NB4 (cell line): ENCODE data around the gene REL.
"Not testable (repeated sequence)": the region's sequence is repeated elsewhere in the genome, so short reads cannot be mapped to it uniquely, and the experiment has no call there.

ENCODE experiments used
- TF ChIP-seq, protein P1 (sequence below): IDR thresholded peaks from one replicate; pipeline ENCODE4 v1.5.1; 2012; ENCODE audit warnings: low read depth, low read length
- TF ChIP-seq, protein P2 (sequence below): IDR thresholded peaks from 2 replicates; pipeline ENCODE4 v1.6.1; 2011; ENCODE audit warnings: low read depth, low read length

DNA sequence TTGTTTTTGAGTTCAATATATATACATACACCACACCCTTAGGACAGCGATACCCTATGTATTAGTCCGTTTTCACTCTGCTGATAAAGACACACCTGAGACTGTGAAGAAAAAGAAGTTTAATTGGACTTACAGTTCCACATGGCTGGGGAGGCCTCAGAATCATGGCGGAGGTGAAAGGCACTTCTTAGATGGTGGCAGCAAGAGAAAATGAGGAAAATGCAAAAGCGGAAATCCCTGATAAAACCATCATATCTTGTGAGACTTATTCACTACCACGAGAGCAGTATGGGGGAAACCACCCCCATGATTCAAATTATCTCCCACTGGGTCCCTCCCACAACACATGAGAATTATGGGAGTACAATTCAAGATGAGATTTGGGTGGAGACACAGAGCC lies 24.5 kb downstream of the REL start:
- TF ChIP-seq, protein P1, sequence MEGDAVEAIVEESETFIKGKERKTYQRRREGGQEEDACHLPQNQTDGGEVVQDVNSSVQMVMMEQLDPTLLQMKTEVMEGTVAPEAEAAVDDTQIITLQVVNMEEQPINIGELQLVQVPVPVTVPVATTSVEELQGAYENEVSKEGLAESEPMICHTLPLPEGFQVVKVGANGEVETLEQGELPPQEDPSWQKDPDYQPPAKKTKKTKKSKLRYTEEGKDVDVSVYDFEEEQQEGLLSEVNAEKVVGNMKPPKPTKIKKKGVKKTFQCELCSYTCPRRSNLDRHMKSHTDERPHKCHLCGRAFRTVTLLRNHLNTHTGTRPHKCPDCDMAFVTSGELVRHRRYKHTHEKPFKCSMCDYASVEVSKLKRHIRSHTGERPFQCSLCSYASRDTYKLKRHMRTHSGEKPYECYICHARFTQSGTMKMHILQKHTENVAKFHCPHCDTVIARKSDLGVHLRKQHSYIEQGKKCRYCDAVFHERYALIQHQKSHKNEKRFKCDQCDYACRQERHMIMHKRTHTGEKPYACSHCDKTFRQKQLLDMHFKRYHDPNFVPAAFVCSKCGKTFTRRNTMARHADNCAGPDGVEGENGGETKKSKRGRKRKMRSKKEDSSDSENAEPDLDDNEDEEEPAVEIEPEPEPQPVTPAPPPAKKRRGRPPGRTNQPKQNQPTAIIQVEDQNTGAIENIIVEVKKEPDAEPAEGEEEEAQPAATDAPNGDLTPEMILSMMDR: not testable (repeated sequence)
- TF ChIP-seq, protein P2, sequence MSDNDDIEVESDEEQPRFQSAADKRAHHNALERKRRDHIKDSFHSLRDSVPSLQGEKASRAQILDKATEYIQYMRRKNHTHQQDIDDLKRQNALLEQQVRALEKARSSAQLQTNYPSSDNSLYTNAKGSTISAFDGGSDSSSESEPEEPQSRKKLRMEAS: not testable (repeated sequence)
